GM23338 (cell line): ENCODE measurements around the gene BHLHE23. TPM values are rescaled to one million over a fixed set of nuclear protein-coding genes. Genes with fewer than 3 reads are reported as not detected.

Source experiments
- ATAC-seq: fragments of 200-7000 bp; cut with Tn5 transposase; 3 replicates; pipeline ENCODE4 v1.9.1; 2020
- DNase-seq: peaks from one replicate; pipeline ENCODE4 v3.0.0-alpha.2; 2015; ENCODE audit warnings: low spot score
- H2AFZ ChIP-seq: fragments of 200-600 bp; sonication (generic); 2 replicates; pipeline ENCODE4 v1.8.0; 2016; ENCODE audit warnings: antibody characterized with exemption, mild to moderate bottlenecking, moderate library complexity
- H3F3A ChIP-seq: fragments of 200-600 bp; sonication (generic); replicated peaks from 2 replicates; pipeline ENCODE4 v1.8.0; 2017; ENCODE audit warnings: antibody characterized with exemption, mixed run types, low read depth
- H3K27ac ChIP-seq: fragments of 200-600 bp; sonication (generic); 2 replicates; pipeline ENCODE4 v1.6.1; 2016; ENCODE audit warnings: low read depth
- H3K27me3 ChIP-seq: fragments of 200-600 bp; sonication (generic); 2 replicates; pipeline ENCODE4 v1.8.0; 2016; ENCODE audit warnings: mild to moderate bottlenecking, mixed run types, moderate library complexity; ENCODE audit not compliant: insufficient read depth
- H3K36me3 ChIP-seq: fragments of 200-600 bp; sonication (generic); 2 replicates; pipeline ENCODE4 v1.8.0; 2016; ENCODE audit warnings: mild to moderate bottlenecking; ENCODE audit not compliant: insufficient read depth
- H3K4me1 ChIP-seq: fragments of 200-600 bp; sonication (generic); 2 replicates; pipeline ENCODE4 v1.8.0; 2016; ENCODE audit warnings: mild to moderate bottlenecking, moderate library complexity; ENCODE audit not compliant: insufficient read depth
- H3K4me2 ChIP-seq: fragments of 200-600 bp; sonication (generic); 2 replicates; pipeline ENCODE4 v1.7.1; 2017; ENCODE audit warnings: mixed run types
- H3K4me3 ChIP-seq: fragments of 200-600 bp; sonication (generic); 2 replicates; pipeline ENCODE4 v1.6.1; 2016; ENCODE audit warnings: mixed run types
- H3K79me2 ChIP-seq: fragments of 200-600 bp; sonication (generic); replicated peaks from 2 replicates; pipeline ENCODE4 v1.8.0; 2017; ENCODE audit warnings: mild to moderate bottlenecking; ENCODE audit not compliant: insufficient read depth
- H3K9me2 ChIP-seq: fragments of 200-600 bp; sonication (generic); 2 replicates; pipeline ENCODE4 v1.8.0; 2017; ENCODE audit not compliant: insufficient read depth
- H4K20me1 ChIP-seq: fragments of 200-600 bp; sonication (generic); replicated peaks from 2 replicates; pipeline ENCODE4 v1.8.0; 2017; ENCODE audit warnings: mild to moderate bottlenecking; ENCODE audit not compliant: insufficient read depth
- H3K27ac Mint-ChIP-seq: 2 replicates; pipeline ENCODE4 v1.8.0; 2020; ENCODE audit warnings: inconsistent platforms, mild to moderate bottlenecking, moderate library complexity, mixed read lengths
- H3K27me3 Mint-ChIP-seq: 3 replicates; pipeline ENCODE4 v1.8.0; 2022; ENCODE audit warnings: low read depth, mild to moderate bottlenecking, moderate library complexity, mixed read lengths, inconsistent platforms; ENCODE audit not compliant: insufficient read depth, poor library complexity
- H3K36me3 Mint-ChIP-seq: 3 replicates; pipeline ENCODE4 v1.8.0; 2021; ENCODE audit warnings: low read depth, mild to moderate bottlenecking, inconsistent platforms, moderate library complexity, mixed read lengths
- H3K4me1 Mint-ChIP-seq: 3 replicates; pipeline ENCODE4 v1.8.0; 2020; ENCODE audit warnings: mild to moderate bottlenecking, inconsistent platforms, mixed read lengths
- H3K4me3 Mint-ChIP-seq: 3 replicates; pipeline ENCODE4 v1.8.0; 2021; ENCODE audit warnings: moderate library complexity, mild to moderate bottlenecking, inconsistent platforms, mixed read lengths
- H3K9me3 Mint-ChIP-seq: 3 replicates; pipeline ENCODE4 v1.8.0; 2020; ENCODE audit warnings: moderate library complexity, mild to moderate bottlenecking, inconsistent platforms, mixed read lengths
- CREB1 ChIP-seq: fragments of 250-450 bp; sonication (Bioruptor Pico); IDR thresholded peaks from 2 replicates; pipeline ENCODE4 v1.5.0; 2020; ENCODE audit warnings: low read depth, mild to moderate bottlenecking, moderate library complexity
- CTCF ChIP-seq, 2 experiments: fragments of 200-600 bp in 1 of 2; sonication (generic) in 1 of 2; conservative IDR thresholded peaks; 2 replicates each; pipeline versions ENCODE4 v1.5.1 to v1.6.1; 2016 to 2017; ENCODE audit warnings: antibody characterized with exemption in 2 of 2, low read depth in 2 of 2, mild to moderate bottlenecking in 2 of 2, moderate library complexity in 1 of 2
- EZH2 ChIP-seq: fragments of 200-600 bp; sonication (generic); IDR thresholded peaks from one replicate; pipeline ENCODE4 v1.8.0; 2017; ENCODE audit warnings: antibody characterized with exemption, mild to moderate bottlenecking, low read depth; ENCODE audit not compliant: unreplicated experiment
- EZH2phosphoT487 ChIP-seq: fragments of 200-600 bp; sonication (generic); IDR thresholded peaks from one replicate; pipeline ENCODE4 v1.8.1; 2018; ENCODE audit warnings: antibody characterized with exemption; ENCODE audit not compliant: unreplicated experiment
- JUNB ChIP-seq: IDR thresholded peaks from one replicate; pipeline ENCODE4 v1.6.1; 2016; ENCODE audit warnings: antibody characterized with exemption; ENCODE audit not compliant: unreplicated experiment
- NANOG ChIP-seq: IDR thresholded peaks from 2 replicates; pipeline ENCODE4 v1.6.1; 2016; ENCODE audit warnings: antibody characterized with exemption, borderline replicate concordance
- POLR2AphosphoS5 ChIP-seq: IDR thresholded peaks from 2 replicates; pipeline ENCODE4 v1.6.1; 2016; ENCODE audit warnings: antibody characterized with exemption, low read depth
- ZNF114 ChIP-seq: fragments of 250-450 bp; sonication (Bioruptor Pico); IDR thresholded peaks from 2 replicates; pipeline ENCODE4 v1.5.0; 2020; ENCODE audit warnings: mild to moderate bottlenecking, moderate library complexity
- ZNF331 ChIP-seq: fragments of 250-450 bp; sonication (Bioruptor Pico); IDR thresholded peaks from 2 replicates; pipeline ENCODE4 v1.5.0; 2020; ENCODE audit warnings: low read depth, mild to moderate bottlenecking, moderate library complexity
- polyA plus RNA-seq: library from polyadenylated mRNA; unstranded; fragments of >200 nt; fragmentation: Nextera tagmentation; extraction: Ambion mirVana; gene quantifications from 2 replicates; pipeline ENCODE4 v1.2.1, GENCODE V29; 2016
- total RNA-seq: library from RNA; depleted of rRNA; stranded (reverse); fragments of >200 nt; shearing (Covaris generic); gene quantifications from 2 replicates; pipeline ENCODE4 v1.2.3, GENCODE V29; 2014
- TF ChIP-seq, protein P1 (sequence below): IDR thresholded peaks from 2 replicates; pipeline ENCODE4 v1.6.1; 2016; ENCODE audit warnings: antibody characterized with exemption
- TF ChIP-seq, protein P2 (sequence below): fragments of 250-450 bp; sonication (Bioruptor Pico); IDR thresholded peaks from 2 replicates; pipeline ENCODE4 v1.5.0; 2020; ENCODE audit warnings: mild to moderate bottlenecking, moderate library complexity

Gene BHLHE23
- total and polyA plus RNA-seq, 2 experiments from 2014 or later, result 0.52 to 5.0 TPM

- H2AFZ ChIP-seq, result no peak overlapping the region
- Mint-ChIP-seq H3K27me3 (peaks cover 9% of the 10 kb centered on the region), H3K36me3 (peaks cover 9% of the 10 kb centered on the region; the same call in 1 of the 3 replicates), H3K9me3 (peaks cover 20% of the 10 kb centered on the region; the same call in 2 of the 3 replicates), H3K4me1 (peaks cover 6% of the 10 kb centered on the region), H3K4me3 (no peak overlapping the region), H3K27ac (no peak overlapping the region)
- DNase-seq (no peak), ATAC-seq (no peak)
- H3K4me3 ChIP-seq, result no peak overlapping the region
- H3K4me1 ChIP-seq, result no peaks in the 10 kb centered on the region
- no peak for TF ChIP-seq EZH2
- no peaks in the 10 kb centered on the region for H4K20me1 ChIP-seq
- no peaks in the 10 kb centered on the region for H3K79me2 ChIP-seq
- no peaks in the 10 kb centered on the region for H3F3A ChIP-seq
- no peaks in the 10 kb centered on the region for H3K36me3 ChIP-seq
- no peak overlapping the region for H3K27ac ChIP-seq
- no peak overlapping the region for H3K4me2 ChIP-seq
- H3K27me3 ChIP-seq, result no peaks in the 10 kb centered on the region
- no peaks in the 10 kb centered on the region for H3K9me2 ChIP-seq
Observed at GRCh38 chr20:63047946-63048345, 41.2 kb upstream of the BHLHE23 start.

- H3K36me3 Mint-ChIP-seq, result peaks cover 9% of the 10 kb centered on the region; the same call in 1 of the 3 replicates
- no peak overlapping the region for H3K27ac ChIP-seq
- no peaks in the 10 kb centered on the region; the same call in 1 of the 2 replicates for H3K27me3 ChIP-seq
- H2AFZ ChIP-seq, result no peak overlapping the region
- no peaks in the 10 kb centered on the region for H3K4me1 ChIP-seq
- H3K9me2 ChIP-seq, result no peaks in the 10 kb centered on the region
- no peaks in the 10 kb centered on the region for H4K20me1 ChIP-seq
- ATAC-seq (no peak), DNase-seq (no peak)
- peaks cover 20% of the 10 kb centered on the region; the same call in 2 of the 3 replicates for H3K9me3 Mint-ChIP-seq
- H3K36me3 ChIP-seq, result no peaks in the 10 kb centered on the region
- H3K4me1 Mint-ChIP-seq, result peaks cover 4% of the 10 kb centered on the region
- H3K4me2 ChIP-seq, result no peak overlapping the region
- H3K27me3 Mint-ChIP-seq, result peaks cover 7% of the 10 kb centered on the region
- H3F3A ChIP-seq, result no peaks in the 10 kb centered on the region
- no peak overlapping the region for H3K27ac Mint-ChIP-seq
- no peak overlapping the region for H3K4me3 Mint-ChIP-seq
- H3K4me3 ChIP-seq, result no peak overlapping the region
- H3K79me2 ChIP-seq, result no peaks in the 10 kb centered on the region
- TF ChIP-seq NANOG (no peak), CTCF (conservative IDR thresholded peaks at IDR 0.05; ENCODE audit: low read depth in 2 of 2) (no peak), EZH2phosphoT487 (no peak), JUNB (no peak), ZNF114 (CRISPR knock-in tag) (no peak), POLR2AphosphoS5 (no peak), EZH2 (no peak), ZNF331 (CRISPR knock-in tag) (no peak), CREB1 (no peak)
- TF ChIP-seq, protein P1, sequence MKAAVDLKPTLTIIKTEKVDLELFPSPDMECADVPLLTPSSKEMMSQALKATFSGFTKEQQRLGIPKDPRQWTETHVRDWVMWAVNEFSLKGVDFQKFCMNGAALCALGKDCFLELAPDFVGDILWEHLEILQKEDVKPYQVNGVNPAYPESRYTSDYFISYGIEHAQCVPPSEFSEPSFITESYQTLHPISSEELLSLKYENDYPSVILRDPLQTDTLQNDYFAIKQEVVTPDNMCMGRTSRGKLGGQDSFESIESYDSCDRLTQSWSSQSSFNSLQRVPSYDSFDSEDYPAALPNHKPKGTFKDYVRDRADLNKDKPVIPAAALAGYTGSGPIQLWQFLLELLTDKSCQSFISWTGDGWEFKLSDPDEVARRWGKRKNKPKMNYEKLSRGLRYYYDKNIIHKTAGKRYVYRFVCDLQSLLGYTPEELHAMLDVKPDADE, result no peak
- TF ChIP-seq, protein P2, sequence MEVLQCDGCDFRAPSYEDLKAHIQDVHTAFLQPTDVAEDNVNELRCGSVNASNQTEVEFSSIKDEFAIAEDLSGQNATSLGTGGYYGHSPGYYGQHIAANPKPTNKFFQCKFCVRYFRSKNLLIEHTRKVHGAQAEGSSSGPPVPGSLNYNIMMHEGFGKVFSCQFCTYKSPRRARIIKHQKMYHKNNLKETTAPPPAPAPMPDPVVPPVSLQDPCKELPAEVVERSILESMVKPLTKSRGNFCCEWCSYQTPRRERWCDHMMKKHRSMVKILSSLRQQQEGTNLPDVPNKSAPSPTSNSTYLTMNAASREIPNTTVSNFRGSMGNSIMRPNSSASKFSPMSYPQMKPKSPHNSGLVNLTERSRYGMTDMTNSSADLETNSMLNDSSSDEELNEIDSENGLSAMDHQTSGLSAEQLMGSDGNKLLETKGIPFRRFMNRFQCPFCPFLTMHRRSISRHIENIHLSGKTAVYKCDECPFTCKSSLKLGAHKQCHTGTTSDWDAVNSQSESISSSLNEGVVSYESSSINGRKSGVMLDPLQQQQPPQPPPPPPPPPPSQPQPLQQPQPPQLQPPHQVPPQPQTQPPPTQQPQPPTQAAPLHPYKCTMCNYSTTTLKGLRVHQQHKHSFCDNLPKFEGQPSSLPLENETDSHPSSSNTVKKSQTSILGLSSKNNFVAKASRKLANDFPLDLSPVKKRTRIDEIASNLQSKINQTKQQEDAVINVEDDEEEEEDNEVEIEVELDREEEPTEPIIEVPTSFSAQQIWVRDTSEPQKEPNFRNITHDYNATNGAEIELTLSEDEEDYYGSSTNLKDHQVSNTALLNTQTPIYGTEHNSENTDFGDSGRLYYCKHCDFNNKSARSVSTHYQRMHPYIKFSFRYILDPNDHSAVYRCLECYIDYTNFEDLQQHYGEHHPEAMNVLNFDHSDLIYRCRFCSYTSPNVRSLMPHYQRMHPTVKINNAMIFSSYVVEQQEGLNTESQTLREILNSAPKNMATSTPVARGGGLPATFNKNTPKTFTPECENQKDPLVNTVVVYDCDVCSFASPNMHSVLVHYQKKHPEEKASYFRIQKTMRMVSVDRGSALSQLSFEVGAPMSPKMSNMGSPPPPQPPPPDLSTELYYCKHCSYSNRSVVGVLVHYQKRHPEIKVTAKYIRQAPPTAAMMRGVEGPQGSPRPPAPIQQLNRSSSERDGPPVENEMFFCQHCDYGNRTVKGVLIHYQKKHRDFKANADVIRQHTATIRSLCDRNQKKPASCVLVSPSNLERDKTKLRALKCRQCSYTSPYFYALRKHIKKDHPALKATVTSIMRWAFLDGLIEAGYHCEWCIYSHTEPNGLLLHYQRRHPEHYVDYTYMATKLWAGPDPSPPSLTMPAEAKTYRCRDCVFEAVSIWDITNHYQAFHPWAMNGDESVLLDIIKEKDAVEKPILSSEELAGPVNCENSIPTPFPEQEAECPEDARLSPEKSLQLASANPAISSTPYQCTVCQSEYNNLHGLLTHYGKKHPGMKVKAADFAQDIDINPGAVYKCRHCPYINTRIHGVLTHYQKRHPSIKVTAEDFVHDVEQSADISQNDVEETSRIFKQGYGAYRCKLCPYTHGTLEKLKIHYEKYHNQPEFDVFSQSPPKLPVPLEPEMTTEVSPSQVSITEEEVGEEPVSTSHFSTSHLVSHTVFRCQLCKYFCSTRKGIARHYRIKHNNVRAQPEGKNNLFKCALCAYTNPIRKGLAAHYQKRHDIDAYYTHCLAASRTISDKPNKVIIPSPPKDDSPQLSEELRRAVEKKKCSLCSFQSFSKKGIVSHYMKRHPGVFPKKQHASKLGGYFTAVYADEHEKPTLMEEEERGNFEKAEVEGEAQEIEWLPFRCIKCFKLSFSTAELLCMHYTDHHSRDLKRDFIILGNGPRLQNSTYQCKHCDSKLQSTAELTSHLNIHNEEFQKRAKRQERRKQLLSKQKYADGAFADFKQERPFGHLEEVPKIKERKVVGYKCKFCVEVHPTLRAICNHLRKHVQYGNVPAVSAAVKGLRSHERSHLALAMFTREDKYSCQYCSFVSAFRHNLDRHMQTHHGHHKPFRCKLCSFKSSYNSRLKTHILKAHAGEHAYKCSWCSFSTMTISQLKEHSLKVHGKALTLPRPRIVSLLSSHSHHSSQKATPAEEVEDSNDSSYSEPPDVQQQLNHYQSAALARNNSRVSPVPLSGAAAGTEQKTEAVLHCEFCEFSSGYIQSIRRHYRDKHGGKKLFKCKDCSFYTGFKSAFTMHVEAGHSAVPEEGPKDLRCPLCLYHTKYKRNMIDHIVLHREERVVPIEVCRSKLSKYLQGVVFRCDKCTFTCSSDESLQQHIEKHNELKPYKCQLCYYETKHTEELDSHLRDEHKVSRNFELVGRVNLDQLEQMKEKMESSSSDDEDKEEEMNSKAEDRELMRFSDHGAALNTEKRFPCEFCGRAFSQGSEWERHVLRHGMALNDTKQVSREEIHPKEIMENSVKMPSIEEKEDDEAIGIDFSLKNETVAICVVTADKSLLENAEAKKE, result no peak
Observed at GRCh38 chr20:63047267-63047666, 40.5 kb upstream of the BHLHE23 start.
